HG03521 (cell line): ENCODE results near the gene UBASH3B.
A peak's percentile ranks its signal among the peaks of the same experiment; 100 is the strongest.
"Not testable (repeated sequence)": the region's sequence is repeated elsewhere in the genome, so short reads cannot be mapped to it uniquely, and the experiment has no call there.

Experiments used
- ATAC-seq: cut with Tn5 transposase; IDR thresholded peaks from one replicate; pipeline ENCODE4 v1.9.1; 2021; ENCODE audit warnings: mild to moderate bottlenecking, moderate library complexity; ENCODE audit not compliant: unreplicated experiment

Gene UBASH3B

GRCh38 chr11:122807731-122808477 is 152.4 kb downstream of the UBASH3B start:
- ATAC-seq, result no peak

GRCh38 chr11:122808478-122808869 is 153.0 kb downstream of the UBASH3B start:
- ATAC-seq, result peak; percentile 61

GRCh38 chr11:122809866-122810265 is 154.3 kb downstream of the UBASH3B start:
- ATAC-seq, result no peak

- no peak for ATAC-seq
Measured at GRCh38 chr11:122811721-122812120, 156.2 kb downstream of the UBASH3B start.

GRCh38 chr11:122812638-122813037 is 157.1 kb downstream of the UBASH3B start:
- ATAC-seq, result no peak

GRCh38 chr11:122813176-122813893 is 157.8 kb downstream of the UBASH3B start:
- no peak for ATAC-seq

- ATAC-seq, result no peak
Measured at GRCh38 chr11:122813894-122814270, 158.4 kb downstream of the UBASH3B start.

- ATAC-seq, result no peak
Measured at GRCh38 chr11:122814401-122814800, 158.9 kb downstream of the UBASH3B start.

GRCh38 chr11:122815900-122816299 is 160.4 kb downstream of the UBASH3B start:
- no peak for ATAC-seq

GRCh38 chr11:122816761-122817520 is 161.4 kb downstream of the UBASH3B start:
- ATAC-seq, result no peak

GRCh38 chr11:122820158-122820557 is 164.6 kb downstream of the UBASH3B start:
- ATAC-seq, result no peak

GRCh38 chr11:122821169-122821568 is 165.6 kb downstream of the UBASH3B start:
- no peak for ATAC-seq

- no peak for ATAC-seq
Measured at GRCh38 chr11:122822241-122822640, 166.7 kb downstream of the UBASH3B start.

- no peak for ATAC-seq
Measured at GRCh38 chr11:122823564-122823963, 168.0 kb downstream of the UBASH3B start.

GRCh38 chr11:122829371-122829770 is 173.8 kb downstream of the UBASH3B start:
- not testable (repeated sequence) for ATAC-seq

- not testable (repeated sequence) for ATAC-seq
Measured at GRCh38 chr11:122832297-122832696, 176.8 kb downstream of the UBASH3B start.

- ATAC-seq, result no peak
Measured at GRCh38 chr11:122832721-122833470, 177.4 kb downstream of the UBASH3B start.

- no peak for ATAC-seq
Measured at GRCh38 chr11:122833846-122834464, 178.4 kb downstream of the UBASH3B start.

- no peak for ATAC-seq
Measured at GRCh38 chr11:122836916-122837315, 181.4 kb downstream of the UBASH3B start.

- no peak for ATAC-seq
Measured at GRCh38 chr11:122837528-122838346, 182.2 kb downstream of the UBASH3B start.
